DMS153 treated with DMSO at 0.1 percent for 48 hours (cell line): Measurements from ENCODE around the gene MC1R.
"Not testable (repeated sequence)": the region's sequence is repeated elsewhere in the genome, so short reads cannot be mapped to it uniquely, and the experiment has no call there.

Experiments used
- DNase-seq: peaks from one replicate; lab custom pipeline; 2025; ENCODE audit not compliant: unreplicated experiment; lab: John Stamatoyannopoulos, UW

MC1R gene

GRCh38 chr16:89957216-89957785 lies 38.6 kb downstream of the MC1R start:
- no peak for DNase-seq

DNA sequence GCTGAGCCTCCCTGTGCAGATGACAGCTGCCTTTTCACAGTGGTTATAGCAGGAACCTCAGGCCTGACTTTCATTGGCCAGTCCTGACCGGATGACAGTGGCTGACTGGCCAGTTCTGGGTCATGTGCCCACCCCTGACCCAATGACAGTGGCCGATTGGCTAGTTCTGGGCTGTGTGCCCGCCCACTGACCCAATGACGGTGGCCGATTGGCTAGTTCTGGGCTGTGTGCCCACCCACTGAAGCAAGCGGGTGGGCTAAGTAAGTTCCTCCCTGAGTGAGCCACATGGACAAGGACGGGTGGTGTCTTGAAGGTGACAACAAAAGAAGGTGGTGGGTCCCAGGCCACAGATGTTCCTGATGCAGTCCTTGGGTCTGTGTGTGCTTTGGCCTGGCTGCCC lies 39.4 kb downstream of the MC1R start:
- DNase-seq: no peak

DNA sequence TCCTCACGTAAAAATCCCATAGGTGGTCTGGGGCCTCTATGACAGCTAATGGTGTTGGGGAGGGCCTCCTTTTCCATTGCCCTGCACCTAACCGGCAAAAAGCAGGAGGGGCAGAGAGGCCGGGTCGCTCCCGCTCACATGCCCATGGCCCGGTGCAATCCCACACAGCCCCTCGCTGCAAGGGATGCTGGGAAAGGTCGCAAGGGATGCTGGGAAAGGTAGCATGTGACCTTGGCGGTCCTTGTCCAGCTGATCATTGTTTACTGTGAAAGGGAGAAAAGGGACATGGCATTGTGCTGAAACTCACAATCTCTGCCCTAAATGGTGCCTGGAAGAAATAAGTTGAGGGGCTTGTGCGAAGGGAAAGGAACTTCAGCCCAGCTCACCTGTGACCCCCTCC lies 39.9 kb downstream of the MC1R start:
- no peak for DNase-seq

DNA sequence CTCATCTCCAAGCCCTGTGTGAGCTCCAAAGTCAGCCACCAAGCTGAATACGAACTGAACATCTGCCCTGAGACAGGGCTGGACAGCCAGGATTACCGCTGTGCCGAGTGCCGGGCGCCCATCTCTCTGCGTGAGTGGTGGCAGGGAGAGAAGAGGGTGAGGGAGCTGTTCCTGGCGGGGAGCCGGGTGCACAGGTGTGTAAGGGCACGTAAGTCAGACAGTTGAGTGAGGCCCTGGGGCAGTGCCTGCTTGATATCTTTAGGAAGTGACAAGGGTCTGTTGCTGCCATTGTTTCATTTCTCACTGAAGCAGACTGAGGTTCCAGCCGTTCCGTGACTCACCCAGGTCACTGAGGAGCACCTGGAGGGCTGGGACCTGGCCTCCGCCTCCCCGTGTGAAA lies 42.3 kb downstream of the MC1R start:
- no peak for DNase-seq

DNA sequence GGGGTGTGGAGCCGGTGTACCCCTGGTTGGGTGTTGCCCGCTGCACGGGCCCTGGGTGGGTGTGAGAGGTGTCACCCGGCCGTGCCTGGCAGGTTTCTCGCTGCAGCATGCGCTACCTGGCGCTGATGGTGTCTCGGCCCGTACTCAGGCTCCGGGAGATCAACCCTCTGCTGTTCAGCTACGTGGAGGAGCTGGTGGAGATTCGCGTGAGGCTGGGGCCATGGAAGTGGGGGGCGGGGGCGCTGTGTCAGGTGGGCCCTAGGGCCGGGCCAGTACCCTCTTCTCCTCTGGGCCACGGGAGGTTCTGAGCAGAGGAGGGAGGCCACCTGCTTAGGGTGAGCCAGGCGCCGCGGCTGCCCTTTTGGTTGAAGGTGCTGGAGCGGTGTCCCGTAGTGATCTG lies 43.3 kb downstream of the MC1R start:
- DNase-seq: no peak

GRCh38 chr16:89962754-89963498 lies 44.3 kb downstream of the MC1R start:
- no peak for DNase-seq

GRCh38 chr16:89964201-89964600 lies 45.5 kb downstream of the MC1R start:
- no peak for DNase-seq

DNA sequence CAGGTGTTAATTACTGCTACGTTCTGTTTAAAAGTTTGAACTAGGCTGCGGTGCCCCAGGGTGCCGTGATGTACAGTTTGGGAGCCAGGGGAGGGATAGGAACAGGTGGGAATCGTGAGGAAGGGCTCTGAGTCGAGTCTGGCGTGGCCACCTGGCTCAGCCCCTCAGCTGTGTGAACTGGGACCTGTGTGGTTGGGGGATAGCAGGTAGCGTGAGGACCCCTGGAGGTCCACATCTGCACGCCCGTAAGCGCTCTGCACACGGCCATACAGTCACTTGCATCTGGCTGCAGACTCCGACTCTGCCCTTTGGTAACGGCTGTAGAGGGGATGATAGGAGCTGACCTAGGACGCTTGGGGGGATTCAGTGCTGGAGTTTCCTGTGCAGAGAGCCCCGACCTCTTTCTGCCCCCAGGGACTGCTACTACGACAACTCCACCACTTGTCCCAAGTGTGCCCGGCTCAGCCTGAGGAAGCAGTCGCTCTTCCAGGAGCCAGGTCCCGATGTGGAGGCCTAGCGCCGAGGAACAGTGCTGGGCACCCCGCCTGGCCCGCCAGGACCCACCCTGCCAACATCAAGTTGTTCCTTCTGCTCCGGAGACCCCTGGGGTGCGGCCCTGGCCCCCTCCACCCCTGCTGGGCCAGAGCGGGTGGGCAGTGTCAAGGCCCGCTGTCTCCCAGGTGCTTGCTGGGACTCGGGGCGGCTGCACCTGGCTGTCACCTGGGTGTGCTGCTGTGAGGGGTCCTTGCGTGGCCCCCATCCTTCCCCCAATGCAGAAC lies 47.0 kb downstream of the MC1R start:
- DNase-seq: no peak

GRCh38 chr16:89966756-89967155 lies 48.1 kb downstream of the MC1R start:
- no peak for DNase-seq

- not testable (repeated sequence) for DNase-seq
Measured at GRCh38 chr16:89967436-89967835, 48.8 kb downstream of the MC1R start.

GRCh38 chr16:89968074-89968473 lies 49.4 kb downstream of the MC1R start:
- not testable (repeated sequence) for DNase-seq

DNA sequence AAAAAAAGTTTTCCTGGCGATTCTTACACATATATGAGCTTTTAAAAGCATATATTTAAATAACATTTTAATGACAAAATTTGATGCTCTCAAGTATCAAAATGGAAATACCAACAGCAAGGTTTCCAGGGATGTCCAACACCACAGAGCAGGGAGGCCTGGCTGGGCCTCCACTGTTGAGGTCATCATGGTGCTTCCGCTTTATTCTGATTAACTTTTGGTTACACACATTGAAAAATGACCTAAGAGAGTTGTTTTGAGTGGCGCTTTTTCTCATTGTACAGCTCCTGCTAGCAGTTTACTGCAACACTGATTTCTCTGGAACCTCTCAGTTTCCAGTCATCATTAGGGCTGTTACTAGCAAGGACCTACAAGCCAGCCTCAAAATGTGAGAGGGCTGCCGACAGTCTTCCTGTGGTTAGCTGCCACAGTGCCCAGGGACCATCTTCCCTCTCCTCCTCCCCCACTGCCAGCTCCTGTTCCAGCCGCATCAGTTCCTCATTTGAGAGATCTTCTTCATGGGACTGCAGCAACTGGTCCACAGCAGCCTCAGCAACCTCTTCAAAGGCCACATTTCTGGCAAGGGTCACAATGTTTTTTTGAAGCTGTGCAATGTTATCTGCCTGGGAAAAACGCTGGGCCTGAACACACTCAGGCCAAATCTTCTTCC lies 51.2 kb downstream of the MC1R start:
- no peak for DNase-seq
